ENCODE measurements around the gene OR2T33.
"Not testable (repeated sequence)": the region's sequence is repeated elsewhere in the genome, so short reads cannot be mapped to it uniquely, and the experiment has no call there.

OR2T33 gene

GRCh38 chr1:248268178-248268577, 9.6 kb downstream of the OR2T33 start:
- TF ChIP-seq EZH2phosphoT487 (IDR thresholded peaks at IDR 0.05; ENCODE audit: borderline replicate concordance, low read length) (no peak), CTCF (IDR thresholded peaks at IDR 0.05; ENCODE audit: low read depth, low read length, poor library complexity, severe bottlenecking) (no peak)
- H3K27ac ChIP-seq (ENCODE audit: low read depth, low read length): no peak overlapping the region
- H3K4me3 ChIP-seq (ENCODE audit: low read length): no peak overlapping the region
- no peaks in the 10 kb centered on the region for H3K79me2 ChIP-seq (ENCODE audit: control insufficient read depth, low read length)
- H3K9me2 ChIP-seq (replicated peaks; ENCODE audit: control insufficient read depth, low read length): no peaks in the 10 kb centered on the region
- H3K27me3 ChIP-seq (ENCODE audit: control insufficient read depth, low read length): no peaks in the 10 kb centered on the region
- no peaks in the 10 kb centered on the region for H3F3A ChIP-seq (ENCODE audit: control insufficient read depth, insufficient read depth)
- no peaks in the 10 kb centered on the region for H3K9me3 ChIP-seq (ENCODE audit: control insufficient read depth, insufficient read depth, low read length)
- H3K4me1 ChIP-seq (ENCODE audit: control insufficient read depth, low read length): no peaks in the 10 kb centered on the region
- H4K20me1 ChIP-seq (ENCODE audit: control insufficient read depth, insufficient read depth, low read depth, low read length): no peaks in the 10 kb centered on the region
- H3K36me3 ChIP-seq (ENCODE audit: control insufficient read depth, low read length): no peaks in the 10 kb centered on the region
- H3K4me2 ChIP-seq (ENCODE audit: low read length): no peak overlapping the region

GRCh38 chr1:248259309-248259708, 18.5 kb downstream of the OR2T33 start:
- H4K20me1 ChIP-seq (ENCODE audit: control insufficient read depth, insufficient read depth, low read depth, low read length); H3K4me1 ChIP-seq (ENCODE audit: control insufficient read depth, low read length); H3K9me2 ChIP-seq (replicated peaks; ENCODE audit: control insufficient read depth, low read length); H3K4me3 ChIP-seq (ENCODE audit: low read length); H3K27ac ChIP-seq (ENCODE audit: low read depth, low read length); H3K27me3 ChIP-seq (ENCODE audit: control insufficient read depth, low read length); H3K36me3 ChIP-seq (ENCODE audit: control insufficient read depth, low read length); H3F3A ChIP-seq (ENCODE audit: control insufficient read depth, insufficient read depth); H3K4me2 ChIP-seq (ENCODE audit: low read length); H3K9me3 ChIP-seq (ENCODE audit: control insufficient read depth, insufficient read depth, low read length); H3K79me2 ChIP-seq (ENCODE audit: control insufficient read depth, low read length): not testable (repeated sequence)

GRCh38 chr1:248243204-248243603, 34.6 kb downstream of the OR2T33 start:
- Histone ChIP-seq H3F3A (ENCODE audit: control insufficient read depth, insufficient read depth) (no peaks in the 10 kb centered on the region), H3K27me3 (ENCODE audit: control insufficient read depth, low read length) (no peaks in the 10 kb centered on the region), H3K36me3 (ENCODE audit: control insufficient read depth, low read length) (no peaks in the 10 kb centered on the region), H3K4me1 (ENCODE audit: control insufficient read depth, low read length) (no peaks in the 10 kb centered on the region), H3K27ac (ENCODE audit: low read depth, low read length) (no peak overlapping the region), H3K9me3 (ENCODE audit: control insufficient read depth, insufficient read depth, low read length) (no peaks in the 10 kb centered on the region), H3K9me2 (replicated peaks; ENCODE audit: control insufficient read depth, low read length) (no peaks in the 10 kb centered on the region), H4K20me1 (ENCODE audit: control insufficient read depth, insufficient read depth, low read depth, low read length) (0 out of 2 replicates have a peak, but pooled peaks cover 3% of the 10 kb centered on the region), H3K4me3 (ENCODE audit: low read length) (no peak overlapping the region), H3K4me2 (ENCODE audit: low read length) (no peak overlapping the region), H3K79me2 (ENCODE audit: control insufficient read depth, low read length) (no peaks in the 10 kb centered on the region)
- TF ChIP-seq EZH2phosphoT487 (IDR thresholded peaks at IDR 0.05; ENCODE audit: borderline replicate concordance, low read length) (no peak), CTCF (IDR thresholded peaks at IDR 0.05; ENCODE audit: low read depth, low read length, poor library complexity, severe bottlenecking) (peak; percentile 72)

- H4K20me1 ChIP-seq (ENCODE audit: control insufficient read depth, insufficient read depth, low read depth, low read length): 0 out of 2 replicates have a peak, but pooled peaks cover 3% of the 10 kb centered on the region
- H3F3A ChIP-seq (ENCODE audit: control insufficient read depth, insufficient read depth): no peaks in the 10 kb centered on the region
- no peaks in the 10 kb centered on the region for H3K4me1 ChIP-seq (ENCODE audit: control insufficient read depth, low read length)
- no peak overlapping the region for H3K4me2 ChIP-seq (ENCODE audit: low read length)
- H3K79me2 ChIP-seq (ENCODE audit: control insufficient read depth, low read length): no peaks in the 10 kb centered on the region
- no peak overlapping the region for H3K4me3 ChIP-seq (ENCODE audit: low read length)
- no peaks in the 10 kb centered on the region for H3K9me3 ChIP-seq (ENCODE audit: control insufficient read depth, insufficient read depth, low read length)
- no peaks in the 10 kb centered on the region for H3K9me2 ChIP-seq (replicated peaks; ENCODE audit: control insufficient read depth, low read length)
- no peaks in the 10 kb centered on the region for H3K27me3 ChIP-seq (ENCODE audit: control insufficient read depth, low read length)
- H3K36me3 ChIP-seq (ENCODE audit: control insufficient read depth, low read length): no peaks in the 10 kb centered on the region
- H3K27ac ChIP-seq (ENCODE audit: low read depth, low read length): no peak overlapping the region
- TF ChIP-seq EZH2phosphoT487 (IDR thresholded peaks at IDR 0.05; ENCODE audit: borderline replicate concordance, low read length): no peak
- no peak for TF ChIP-seq CTCF (IDR thresholded peaks at IDR 0.05; ENCODE audit: low read depth, low read length, poor library complexity, severe bottlenecking)
Observed at GRCh38 chr1:248239478-248239877, 38.3 kb downstream of the OR2T33 start.

Data from DOHH2 (cell line).